Hepatocyte (in vitro differentiated cells): ENCODE measurements around the gene LHFPL2. TPM values are rescaled to one million over a fixed set of nuclear protein-coding genes. Genes with fewer than 3 reads are reported as not detected.

ENCODE experiments used
- DNase-seq: peaks from one replicate; pipeline ENCODE4 v3.0.0-alpha.2; 2016; ENCODE audit warnings: low spot score
- H2AFZ ChIP-seq: fragments of 200-600 bp; sonication (generic); 2 replicates; pipeline ENCODE4 v1.6.0; 2016; ENCODE audit warnings: antibody characterized with exemption, mild to moderate bottlenecking
- H3K27ac ChIP-seq: fragments of 200-600 bp; sonication (generic); 2 replicates; pipeline ENCODE4 v1.5.1; 2016; ENCODE audit warnings: mild to moderate bottlenecking
- H3K27me3 ChIP-seq: fragments of 200-600 bp; sonication (generic); 2 replicates; pipeline ENCODE4 v1.6.1; 2016
- H3K36me3 ChIP-seq: fragments of 200-600 bp; sonication (generic); replicated peaks from 2 replicates; pipeline ENCODE4 v1.5.1; 2016; ENCODE audit warnings: low read depth; ENCODE audit not compliant: insufficient read depth
- H3K4me1 ChIP-seq: fragments of 200-600 bp; sonication (generic); 2 replicates; pipeline ENCODE4 v1.5.1; 2016; ENCODE audit warnings: mild to moderate bottlenecking, moderate library complexity; ENCODE audit not compliant: insufficient read depth
- H3K4me2 ChIP-seq: fragments of 200-600 bp; sonication (generic); 2 replicates; pipeline ENCODE4 v1.6.0; 2016
- H3K4me3 ChIP-seq: fragments of 200-600 bp; sonication (generic); 2 replicates; pipeline ENCODE4 v1.5.1; 2016; ENCODE audit warnings: mild to moderate bottlenecking
- H3K79me2 ChIP-seq: fragments of 200-600 bp; sonication (generic); 2 replicates; pipeline ENCODE4 v1.6.0; 2017; ENCODE audit warnings: mild to moderate bottlenecking
- H3K9me2 ChIP-seq: fragments of 200-600 bp; sonication (generic); replicated peaks from 2 replicates; pipeline ENCODE4 v1.6.0; 2017; ENCODE audit warnings: mild to moderate bottlenecking; ENCODE audit not compliant: insufficient read depth
- H3K9me3 ChIP-seq: fragments of 200-600 bp; sonication (generic); 2 replicates; pipeline ENCODE4 v1.5.1; 2016; ENCODE audit warnings: low read depth, mild to moderate bottlenecking
- H4K20me1 ChIP-seq: fragments of 200-600 bp; sonication (generic); 2 replicates; pipeline ENCODE4 v1.6.0; 2016; ENCODE audit warnings: mild to moderate bottlenecking; ENCODE audit not compliant: insufficient read depth, poor library complexity, severe bottlenecking
- EZH2 ChIP-seq: fragments of 200-600 bp; sonication (generic); IDR thresholded peaks from 2 replicates; pipeline ENCODE4 v1.6.1; 2016; ENCODE audit warnings: antibody characterized with exemption, mild to moderate bottlenecking, borderline replicate concordance
- EZH2phosphoT487 ChIP-seq: fragments of 200-600 bp; sonication (generic); IDR thresholded peaks from one replicate; pipeline ENCODE4 v1.6.1; 2018; ENCODE audit warnings: antibody characterized with exemption, mild to moderate bottlenecking, low read depth, moderate library complexity; ENCODE audit not compliant: unreplicated experiment, severe bottlenecking
- WGBS: methylation state at CpG from one replicate; pipeline ENCODE4 v1.1.6; 2016; ENCODE audit warnings: low lambda C conversion rate; ENCODE audit errors: missing lambda C conversion rate; 5-methylcytosine and 5-hydroxymethylcytosine counted together
- polyA plus RNA-seq: library from polyadenylated mRNA; unstranded; fragments of >200 nt; fragmentation: Nextera tagmentation; extraction: Ambion mirVana; gene quantifications from 2 replicates; pipeline ENCODE4 v1.2.1, GENCODE V29; 2016
- total RNA-seq: library from RNA; depleted of rRNA; stranded (reverse); fragments of >200 nt; gene quantifications from 2 replicates; pipeline ENCODE4 v1.2.3, GENCODE V29; 2014
- TF ChIP-seq, protein P1 (sequence below): fragments of 200-600 bp; sonication (generic); IDR thresholded peaks from 2 replicates; pipeline ENCODE4 v1.5.1; 2016; ENCODE audit warnings: antibody characterized with exemption, mild to moderate bottlenecking; ENCODE audit not compliant: poor library complexity

The LHFPL2 gene
- total and polyA plus RNA-seq, 2 experiments from 2014 or later = 15.6 to 39.9 TPM

DNA sequence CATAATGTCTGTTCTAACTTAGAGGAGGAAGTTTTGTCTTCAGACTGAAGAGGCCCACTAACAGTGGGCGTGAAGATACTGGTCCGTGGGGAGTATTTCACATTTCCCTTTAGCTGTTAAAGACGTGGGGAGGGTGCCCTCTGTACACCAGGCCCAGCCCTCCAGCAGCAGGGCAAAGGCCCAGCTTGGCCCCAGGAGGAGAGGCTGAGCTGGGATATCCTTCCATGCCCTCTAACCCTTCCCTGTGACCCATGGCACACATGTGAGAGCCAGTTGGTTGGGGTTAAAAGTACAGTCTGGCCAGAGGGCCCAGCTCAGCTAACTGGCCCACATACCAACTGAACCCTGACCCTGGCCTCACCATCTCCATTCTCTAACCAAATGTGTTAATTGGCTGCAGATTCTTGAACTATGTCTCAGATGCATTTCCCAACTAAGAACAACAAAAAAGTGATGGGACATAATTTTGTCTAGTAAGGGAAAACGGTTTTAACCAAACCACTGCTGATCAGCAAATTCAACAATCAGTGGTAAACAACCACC is 74.4 kb downstream of the LHFPL2 start:
- peaks cover 42% of the 10 kb centered on the region for H3K79me2 ChIP-seq
- TF ChIP-seq, protein P1, sequence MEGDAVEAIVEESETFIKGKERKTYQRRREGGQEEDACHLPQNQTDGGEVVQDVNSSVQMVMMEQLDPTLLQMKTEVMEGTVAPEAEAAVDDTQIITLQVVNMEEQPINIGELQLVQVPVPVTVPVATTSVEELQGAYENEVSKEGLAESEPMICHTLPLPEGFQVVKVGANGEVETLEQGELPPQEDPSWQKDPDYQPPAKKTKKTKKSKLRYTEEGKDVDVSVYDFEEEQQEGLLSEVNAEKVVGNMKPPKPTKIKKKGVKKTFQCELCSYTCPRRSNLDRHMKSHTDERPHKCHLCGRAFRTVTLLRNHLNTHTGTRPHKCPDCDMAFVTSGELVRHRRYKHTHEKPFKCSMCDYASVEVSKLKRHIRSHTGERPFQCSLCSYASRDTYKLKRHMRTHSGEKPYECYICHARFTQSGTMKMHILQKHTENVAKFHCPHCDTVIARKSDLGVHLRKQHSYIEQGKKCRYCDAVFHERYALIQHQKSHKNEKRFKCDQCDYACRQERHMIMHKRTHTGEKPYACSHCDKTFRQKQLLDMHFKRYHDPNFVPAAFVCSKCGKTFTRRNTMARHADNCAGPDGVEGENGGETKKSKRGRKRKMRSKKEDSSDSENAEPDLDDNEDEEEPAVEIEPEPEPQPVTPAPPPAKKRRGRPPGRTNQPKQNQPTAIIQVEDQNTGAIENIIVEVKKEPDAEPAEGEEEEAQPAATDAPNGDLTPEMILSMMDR = no peak
- no peak for TF ChIP-seq EZH2
- no peak for TF ChIP-seq EZH2phosphoT487
- no peaks in the 10 kb centered on the region for H4K20me1 ChIP-seq
- H3K27ac ChIP-seq = peak overlapping the region; percentile 67
- no peak overlapping the region for H2AFZ ChIP-seq
- H3K4me3 ChIP-seq = no peak overlapping the region
- H3K27me3 ChIP-seq = no peaks in the 10 kb centered on the region
- 58% methylated on average over 4 of the region's 4 CpGs for WGBS
- H3K9me3 ChIP-seq = no peaks in the 10 kb centered on the region
- no peak for DNase-seq
- H3K4me1 ChIP-seq = peaks cover 30% of the 10 kb centered on the region
- no peak overlapping the region for H3K4me2 ChIP-seq
- H3K9me2 ChIP-seq = no peaks in the 10 kb centered on the region
- H3K36me3 ChIP-seq = no peaks in the 10 kb centered on the region

DNA sequence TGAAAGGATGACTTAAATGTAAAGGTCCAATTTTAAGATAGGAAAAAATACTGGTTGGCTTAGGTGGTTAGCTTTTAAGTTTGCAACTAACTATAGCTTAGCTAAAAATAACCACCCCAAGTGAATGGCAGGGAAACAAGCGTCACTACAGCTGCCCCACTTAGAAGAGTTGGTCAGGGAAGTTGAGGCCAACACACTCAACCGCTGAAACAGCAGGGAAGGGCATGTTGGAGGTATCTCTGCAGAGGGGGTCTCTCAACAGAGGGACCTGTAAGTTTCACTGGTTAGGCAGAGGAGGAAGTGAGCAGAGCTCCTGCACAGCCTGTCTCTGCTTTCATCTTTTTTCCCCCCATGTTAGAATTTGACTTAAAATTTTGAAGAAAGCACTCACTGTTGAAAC is 75.3 kb downstream of the LHFPL2 start:
- 97% methylated on average over 2 of the region's 2 CpGs for WGBS
- peaks cover 38% of the 10 kb centered on the region for H3K4me1 ChIP-seq

GRCh38 chr5:78570646-78571045 is 77.9 kb downstream of the LHFPL2 start:
- Histone ChIP-seq H3K27ac (no peak overlapping the region), H3K4me3 (no peak overlapping the region), H3K36me3 (no peaks in the 10 kb centered on the region), H3K9me2 (no peaks in the 10 kb centered on the region), H3K9me3 (no peaks in the 10 kb centered on the region), H2AFZ (no peak overlapping the region), H3K27me3 (no peaks in the 10 kb centered on the region), H3K4me2 (no peak overlapping the region), H3K4me1 (peaks cover 38% of the 10 kb centered on the region), H4K20me1 (peaks cover 5% of the 10 kb centered on the region), H3K79me2 (peaks cover 74% of the 10 kb centered on the region)
- 94% methylated on average over 5 of the region's 5 CpGs for WGBS
- no peak for DNase-seq
- TF ChIP-seq EZH2phosphoT487 (no peak), EZH2 (no peak)
- TF ChIP-seq, protein P1 = no peak

More for the DNA sequence above, 75.3 kb downstream of the LHFPL2 start:
- Histone ChIP-seq H3K36me3 (no peaks in the 10 kb centered on the region), H3K9me2 (no peaks in the 10 kb centered on the region), H3K27me3 (no peaks in the 10 kb centered on the region), H3K4me3 (no peak overlapping the region), H2AFZ (no peak overlapping the region), H4K20me1 (peaks cover 5% of the 10 kb centered on the region), H3K9me3 (no peaks in the 10 kb centered on the region), H3K79me2 (peaks cover 51% of the 10 kb centered on the region), H3K27ac (no peak overlapping the region), H3K4me2 (no peak overlapping the region)
- no peak for DNase-seq
- TF ChIP-seq EZH2phosphoT487 (no peak), EZH2 (no peak)
- TF ChIP-seq, protein P1 = no peak

- peak; percentile 73 for DNase-seq
- Histone ChIP-seq H3K27me3 (no peaks in the 10 kb centered on the region), H3K4me1 (peaks cover 32% of the 10 kb centered on the region), H3K79me2 (peaks cover 83% of the 10 kb centered on the region), H3K9me2 (no peaks in the 10 kb centered on the region), H4K20me1 (peaks cover 5% of the 10 kb centered on the region), H2AFZ (no peak overlapping the region), H3K4me3 (no peak overlapping the region), H3K36me3 (no peaks in the 10 kb centered on the region), H3K9me3 (no peaks in the 10 kb centered on the region), H3K4me2 (peak overlapping the region; percentile 40), H3K27ac (peak overlapping the region; percentile 10)
- TF ChIP-seq EZH2 = no peak
- TF ChIP-seq, protein P1 = no peak
- no peak for TF ChIP-seq EZH2phosphoT487
- 32% methylated on average over 10 of the region's 10 CpGs for WGBS
These were observed 79.1 kb downstream of the LHFPL2 start for GRCh38 chr5:78569441-78569840.
